ENCODE data around the gene HSPA1A.

DNA sequence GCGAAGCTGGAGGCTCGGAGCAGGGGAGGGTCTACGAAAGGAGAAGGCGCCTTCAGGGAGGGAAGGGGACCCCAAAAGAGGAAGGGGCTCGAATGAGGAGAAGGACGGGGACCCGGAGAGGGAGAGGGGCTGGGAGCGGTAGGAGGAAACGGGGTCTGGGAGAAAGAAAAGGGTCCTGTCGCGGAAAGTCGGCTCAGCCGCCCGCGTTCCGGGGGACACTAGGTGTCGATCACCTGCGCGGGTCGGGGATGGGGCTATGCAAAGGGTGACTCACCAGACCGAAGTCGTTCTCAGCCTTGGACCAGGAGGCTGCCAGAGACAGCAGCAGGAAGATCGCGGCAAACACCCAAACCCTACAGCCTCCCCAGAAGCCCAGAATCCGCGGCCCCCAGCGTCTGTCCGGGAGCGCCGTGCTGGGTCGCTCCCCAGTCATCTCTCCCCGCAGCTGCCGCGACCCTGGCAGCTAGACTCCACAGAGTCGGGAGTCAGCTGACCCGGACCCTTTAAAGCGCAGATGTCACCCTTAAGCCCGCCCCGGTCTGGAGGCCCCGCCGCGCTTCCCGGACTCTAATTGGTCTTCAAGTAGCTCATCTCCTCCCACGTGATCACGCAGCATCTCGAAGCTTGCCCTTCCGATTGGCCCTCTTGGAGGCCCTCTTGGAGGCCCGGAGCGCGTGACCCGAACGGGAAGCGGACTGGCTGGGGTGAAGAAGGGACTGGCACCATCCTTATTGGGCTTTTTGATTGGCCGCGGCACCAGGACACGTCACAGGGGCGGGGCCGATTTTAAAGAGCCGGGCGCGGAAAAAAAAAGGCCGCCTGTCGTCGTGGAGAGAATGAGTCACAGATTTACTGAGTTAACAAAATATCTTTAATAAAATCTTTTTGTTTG lies 47.2 kb downstream of the HSPA1A start, which contains the start of gene NEU1:
- TF ChIP-seq, protein P1, sequence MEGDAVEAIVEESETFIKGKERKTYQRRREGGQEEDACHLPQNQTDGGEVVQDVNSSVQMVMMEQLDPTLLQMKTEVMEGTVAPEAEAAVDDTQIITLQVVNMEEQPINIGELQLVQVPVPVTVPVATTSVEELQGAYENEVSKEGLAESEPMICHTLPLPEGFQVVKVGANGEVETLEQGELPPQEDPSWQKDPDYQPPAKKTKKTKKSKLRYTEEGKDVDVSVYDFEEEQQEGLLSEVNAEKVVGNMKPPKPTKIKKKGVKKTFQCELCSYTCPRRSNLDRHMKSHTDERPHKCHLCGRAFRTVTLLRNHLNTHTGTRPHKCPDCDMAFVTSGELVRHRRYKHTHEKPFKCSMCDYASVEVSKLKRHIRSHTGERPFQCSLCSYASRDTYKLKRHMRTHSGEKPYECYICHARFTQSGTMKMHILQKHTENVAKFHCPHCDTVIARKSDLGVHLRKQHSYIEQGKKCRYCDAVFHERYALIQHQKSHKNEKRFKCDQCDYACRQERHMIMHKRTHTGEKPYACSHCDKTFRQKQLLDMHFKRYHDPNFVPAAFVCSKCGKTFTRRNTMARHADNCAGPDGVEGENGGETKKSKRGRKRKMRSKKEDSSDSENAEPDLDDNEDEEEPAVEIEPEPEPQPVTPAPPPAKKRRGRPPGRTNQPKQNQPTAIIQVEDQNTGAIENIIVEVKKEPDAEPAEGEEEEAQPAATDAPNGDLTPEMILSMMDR (conservative IDR thresholded peaks at IDR 0.05; ENCODE audit: low read length) = no peak
- no peak for TF ChIP-seq EZH2phosphoT487 (IDR thresholded peaks at IDR 0.05; ENCODE audit: borderline replicate concordance)
